K562 (cell line): ENCODE data around the gene PSMD1. TPM values are rescaled to one million over a fixed set of nuclear protein-coding genes. Genes with fewer than 3 reads are reported as not detected.

Experiments used
- ATAC-seq: fragments of 200-7000 bp; cut with Tn5 transposase; 3 replicates; pipeline ENCODE4 v1.9.1; 2020; ENCODE audit warnings: moderate library complexity
- BruUV-seq: library from RNA; stranded (reverse); fragments of 400-500 nt; replicated peaks from 2 replicates; lab custom pipeline; 2021; lab: Mats Ljungman, UMichigan
- CTCF ChIA-PET: fragments of 300-600 bp; formaldehyde crosslinking; extraction: SDS; loops from one replicate; lab custom pipeline; 2021; ENCODE audit warnings: low intra/inter-chr PET ratio; lab: Yijun Ruan, JAX
- POLR2A ChIA-PET: fragments of 300-600, 350-650 bp; sonication (Branson Sonifier 250); formaldehyde crosslinking; extraction: SDS; loops from one replicate; lab custom pipeline; 2021; ENCODE audit warnings: antibody characterized with exemption, inconsistent platforms; lab: Yijun Ruan, JAX
- DNase-seq, 4 experiments: peaks; one replicate each; pipeline versions ENCODE4 v3.0.0 to v3.0.0-alpha.2; 2011 to 2018; ENCODE audit warnings: low spot score in 3 of 4, mixed read lengths in 3 of 4; ENCODE audit errors: extremely low read depth in 1 of 4
- FAIRE-seq: peaks from 2 replicates; lab custom pipeline; 2011; peaks lifted over from hg19 to GRCh38; lab: Jason Lieb, UNC
- H2AFZ ChIP-seq: 2 replicates; pipeline ENCODE4 v1.6.0; 2011; ENCODE audit warnings: low read depth, low read length, control low read depth, inconsistent platforms
- H3K27ac ChIP-seq: fragments of 200-600 bp; 3 replicates; pipeline ENCODE4 v1.8.0; 2011; ENCODE audit warnings: low read depth, mild to moderate bottlenecking, control low read depth, inconsistent platforms, low read length, moderate library complexity, mixed read lengths; ENCODE audit errors: extremely low read depth
- H3K27me3 ChIP-seq, 2 experiments: fragments of 300-600 bp in 1 of 2; 2 replicates in 1 of 2; 3 replicates in 1 of 2; pipeline versions ENCODE4 v1.6.0 to v1.8.0; 2011; ENCODE audit warnings: inconsistent platforms in 2 of 2, low read length in 2 of 2, mild to moderate bottlenecking in 1 of 2, mixed read lengths in 1 of 2, moderate library complexity in 1 of 2; ENCODE audit not compliant: control insufficient read depth in 2 of 2, insufficient read depth in 2 of 2
- H3K36me3 ChIP-seq: fragments of 300-600 bp; 3 replicates; pipeline ENCODE4 v1.8.0; 2011; ENCODE audit warnings: mild to moderate bottlenecking, low read length, inconsistent platforms; ENCODE audit not compliant: control insufficient read depth, insufficient read depth
- H3K4me1 ChIP-seq, 2 experiments: fragments of 200-600 bp in 1 of 2; replicated peaks in 1 of 2; 2 replicates in 1 of 2; 3 replicates in 1 of 2; pipeline versions ENCODE4 v1.5.1 to v1.8.0; 2011; ENCODE audit warnings: inconsistent platforms in 2 of 2, low read length in 2 of 2, mild to moderate bottlenecking in 1 of 2, mixed read lengths in 1 of 2, moderate library complexity in 1 of 2; ENCODE audit not compliant: control insufficient read depth in 2 of 2, insufficient read depth in 2 of 2
- H3K4me2 ChIP-seq: 2 replicates; pipeline ENCODE4 v1.6.1; 2011; ENCODE audit warnings: low read length, control low read depth, inconsistent platforms, mixed read lengths; ENCODE audit not compliant: insufficient read depth
- H3K4me3 ChIP-seq: fragments of 200-600 bp; sonication (generic), shearing (Covaris generic); 2 replicates; pipeline ENCODE4 v1.5.1; 2016; ENCODE audit warnings: control low read depth, inconsistent platforms
- H3K79me2 ChIP-seq: fragments of 200-600 bp; 3 replicates; pipeline ENCODE4 v1.8.0; 2011; ENCODE audit warnings: low read length, inconsistent platforms; ENCODE audit not compliant: control insufficient read depth, insufficient read depth
- H3K9ac ChIP-seq, 2 experiments: 2 replicates each; pipeline versions ENCODE4 v1.6.0 to v1.6.1; 2011; ENCODE audit warnings: low read depth in 2 of 2, low read length in 2 of 2, control low read depth in 1 of 2, inconsistent platforms in 1 of 2, mild to moderate bottlenecking in 1 of 2, mixed read lengths in 1 of 2; ENCODE audit not compliant: insufficient read depth in 1 of 2
- H3K9me1 ChIP-seq: one replicate; pipeline ENCODE4 v1.6.0; 2011; ENCODE audit warnings: inconsistent platforms, mild to moderate bottlenecking, low read length, moderate library complexity; ENCODE audit not compliant: control insufficient read depth, insufficient read depth
- H3K9me3 ChIP-seq: replicated peaks from 2 replicates; pipeline ENCODE4 v1.5.1; 2011; ENCODE audit warnings: low read depth, low read length, inconsistent platforms; ENCODE audit not compliant: control insufficient read depth, insufficient read depth
- H4K20me1 ChIP-seq: replicated peaks from 2 replicates; pipeline ENCODE4 v1.6.1; 2011; ENCODE audit warnings: low read length, inconsistent platforms, mixed read lengths; ENCODE audit not compliant: control insufficient read depth, insufficient read depth
- MCM5 ChIP-seq: fragments of 450-650 bp; IDR thresholded peaks from 2 replicates; pipeline ENCODE4 v1.6.1; 2016; ENCODE audit warnings: low read depth
- NFYB ChIP-seq: IDR thresholded peaks from 2 replicates; pipeline ENCODE4 v1.6.1; 2011; ENCODE audit warnings: mild to moderate bottlenecking, moderate library complexity; ENCODE audit not compliant: insufficient read length; ENCODE audit errors: extremely low read depth
- PURB ChIP-seq: sonication (generic); formaldehyde crosslinking; IDR thresholded peaks from 2 replicates; pipeline ENCODE4 v1.9.0; 2021; ENCODE audit warnings: low read depth, mild to moderate bottlenecking, missing genetic modification reagents
- SMAD2 ChIP-seq: fragments of 150-350 bp; IDR thresholded peaks from 2 replicates; pipeline ENCODE4 v1.6.1; 2014; ENCODE audit warnings: low read depth, mild to moderate bottlenecking, low read length
- SMARCA5 ChIP-seq: fragments of 450-650 bp; IDR thresholded peaks from 2 replicates; pipeline ENCODE4 v1.6.1; 2016
- TEAD1 ChIP-seq, 2 experiments: fragments of 450-650 bp in 1 of 2; sonication (generic) in 1 of 2; formaldehyde crosslinking; IDR thresholded peaks; 2 replicates each; pipeline versions ENCODE4 v1.4.0 to v1.8.0; 2020 to 2022; ENCODE audit warnings: mild to moderate bottlenecking in 2 of 2, missing genetic modification reagents in 1 of 2
- TOE1 ChIP-seq, 2 experiments: fragments of 450-650 bp in 1 of 2; sonication (generic) in 1 of 2; formaldehyde crosslinking in 1 of 2; IDR thresholded peaks; 2 replicates each; pipeline versions ENCODE4 v1.7.1 to v1.8.0; 2016 to 2022; ENCODE audit warnings: borderline replicate concordance in 2 of 2, mild to moderate bottlenecking in 2 of 2, antibody characterized with exemption in 1 of 2, inconsistent platforms in 1 of 2, low read depth in 1 of 2, missing genetic modification reagents in 1 of 2, moderate library complexity in 1 of 2
- ZBTB9 ChIP-seq: fragments of 450-650 bp; formaldehyde crosslinking; IDR thresholded peaks from 2 replicates; pipeline ENCODE4 v1.4.0; 2020; ENCODE audit warnings: mild to moderate bottlenecking, moderate library complexity
- ZNF24 ChIP-seq: fragments of 450-650 bp; IDR thresholded peaks from 2 replicates; pipeline ENCODE4 v1.6.1; 2016
- WGBS: fragments of 100-300 bp; shearing (Covaris generic); methylation state at CpG from one replicate; pipeline ENCODE4 v1.1.6; 2016; ENCODE audit warnings: low coverage, mixed read lengths; ENCODE audit not compliant: insufficient coverage; ENCODE audit errors: missing lambda C conversion rate; 5-methylcytosine and 5-hydroxymethylcytosine counted together
- in situ Hi-C: fragments of 300-500 bp; cut with MboI; formaldehyde crosslinking; loops from 4 replicates; pipeline ENCODE4 v1.15.0; 2018; ENCODE audit warnings: inconsistent platforms, mixed read lengths
- intact Hi-C: fragments of 100-400 bp; cut with micrococcal nuclease; formaldehyde crosslinking; loops from 2 replicates; pipeline ENCODE4 v1.14.2; 2022
- polyA plus RNA-seq, 8 experiments: library from polyadenylated mRNA; depleted of rRNA in 4 of 8; stranded (reverse) in 5 of 8; unstranded in 3 of 8; fragments of >200 nt; fragmentation: Nextera tagmentation in 2 of 8; fragmentation: Illumina TruSeq in 1 of 8; extraction: Ambion mirVana in 2 of 8; extraction: Trizol in 1 of 8; gene quantifications; 2 replicates each; pipeline versions ENCODE4 v1.2.1 to v1.2.3, GENCODE V29; 2011 to 2014; ENCODE audit warnings: inconsistent platforms in 1 of 8, missing spikeins in 1 of 8
- total RNA-seq, 7 experiments: library from RNA; depleted of rRNA in 6 of 7; stranded (reverse); fragments of >200 nt in 6 of 7; fragmentation: Illumina TruSeq in 2 of 7; extraction: Trizol in 2 of 7; gene quantifications; 2 replicates each; pipeline versions ENCODE4 v1.2.1 to v1.2.3, GENCODE V29; 2011 to 2021; ENCODE audit warnings: low replicate concordance in 1 of 7
- TF ChIP-seq, protein P1 (sequence below), 2 experiments: fragments of 450-650 bp in 1 of 2; sonication (generic) in 1 of 2; formaldehyde crosslinking in 1 of 2; IDR thresholded peaks in 1 of 2; conservative IDR thresholded peaks in 1 of 2; 2 replicates each; pipeline versions ENCODE4 v1.6.1 to v1.8.1; 2016 to 2023; ENCODE audit warnings: mild to moderate bottlenecking in 2 of 2, moderate library complexity in 2 of 2, inconsistent platforms in 1 of 2, missing genetic modification reagents in 1 of 2
- TF ChIP-seq, protein P2 (sequence below): fragments of 450-650 bp; IDR thresholded peaks from 2 replicates; pipeline ENCODE4 v1.6.1; 2018; ENCODE audit not compliant: partially characterized antibody
- TF ChIP-seq, protein P3 (sequence below): fragments of 450-650 bp; formaldehyde crosslinking; IDR thresholded peaks from 2 replicates; pipeline ENCODE4 v1.4.0; 2020; ENCODE audit warnings: mild to moderate bottlenecking, mixed read lengths

Gene PSMD1
- total and polyA plus RNA-seq, 9 of the 15 experiments (the other 6 are each of a cell fraction or from before 2014, with no cell fraction given) = 100 to 257 (median 147) TPM

- in situ Hi-C loops = no loop called here
- Histone ChIP-seq H3K36me3 (no peaks in the 10 kb centered on the region), H2AFZ (peak overlapping the region; percentile 78), H3K4me1 (peaks cover 6 to 8% of the 10 kb centered on the region in 2 experiments; a peak in 4 of 5 replicates), H4K20me1 (no peaks in the 10 kb centered on the region), H3K4me2 (peak overlapping the region; percentile 44; the same call in 1 of the 2 replicates), H3K27ac (no peak overlapping the region), H3K9me3 (no peaks in the 10 kb centered on the region), H3K9me1 (no peaks in the 10 kb centered on the region), H3K4me3 (no peak overlapping the region), H3K9ac (no peak overlapping the region), H3K79me2 (no peaks in the 10 kb centered on the region), H3K27me3 (peaks cover under 1 to 5% of the 10 kb centered on the region in 2 experiments; a peak in 2 of 5 replicates)
- WGBS = 47% methylated on average over 8 of the region's 8 CpGs
- peak; percentile 54 for FAIRE-seq
- POLR2A ChIA-PET = interaction anchor here (1.0 to 1.5 kb wide), 5 partner anchors 7 to 125 kb away, joined by 3 to 6 read pairs (median 3); no protein-coding TSS in a partner anchor
- BruUV-seq = no TSS peak
- peak; percentile 65 for ATAC-seq
- CTCF ChIA-PET = no interaction called here
- intact Hi-C loops = no loop called here
- DNase-seq = peak in 3 of 4 experiments; percentile 23 to 61 (median 34)
- TF ChIP-seq, protein P1, sequence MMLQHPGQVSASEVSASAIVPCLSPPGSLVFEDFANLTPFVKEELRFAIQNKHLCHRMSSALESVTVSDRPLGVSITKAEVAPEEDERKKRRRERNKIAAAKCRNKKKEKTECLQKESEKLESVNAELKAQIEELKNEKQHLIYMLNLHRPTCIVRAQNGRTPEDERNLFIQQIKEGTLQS (IDR thresholded peaks at IDR 0.05) = no peak
- TF ChIP-seq, protein P1 (CRISPR knock-in tag; conservative IDR thresholded peaks at IDR 0.05) = no peak
- peak; percentile 96 for TF ChIP-seq NFYB
- TF ChIP-seq SMAD2 = no peak
- no peak for TF ChIP-seq MCM5
- TF ChIP-seq, protein P2, sequence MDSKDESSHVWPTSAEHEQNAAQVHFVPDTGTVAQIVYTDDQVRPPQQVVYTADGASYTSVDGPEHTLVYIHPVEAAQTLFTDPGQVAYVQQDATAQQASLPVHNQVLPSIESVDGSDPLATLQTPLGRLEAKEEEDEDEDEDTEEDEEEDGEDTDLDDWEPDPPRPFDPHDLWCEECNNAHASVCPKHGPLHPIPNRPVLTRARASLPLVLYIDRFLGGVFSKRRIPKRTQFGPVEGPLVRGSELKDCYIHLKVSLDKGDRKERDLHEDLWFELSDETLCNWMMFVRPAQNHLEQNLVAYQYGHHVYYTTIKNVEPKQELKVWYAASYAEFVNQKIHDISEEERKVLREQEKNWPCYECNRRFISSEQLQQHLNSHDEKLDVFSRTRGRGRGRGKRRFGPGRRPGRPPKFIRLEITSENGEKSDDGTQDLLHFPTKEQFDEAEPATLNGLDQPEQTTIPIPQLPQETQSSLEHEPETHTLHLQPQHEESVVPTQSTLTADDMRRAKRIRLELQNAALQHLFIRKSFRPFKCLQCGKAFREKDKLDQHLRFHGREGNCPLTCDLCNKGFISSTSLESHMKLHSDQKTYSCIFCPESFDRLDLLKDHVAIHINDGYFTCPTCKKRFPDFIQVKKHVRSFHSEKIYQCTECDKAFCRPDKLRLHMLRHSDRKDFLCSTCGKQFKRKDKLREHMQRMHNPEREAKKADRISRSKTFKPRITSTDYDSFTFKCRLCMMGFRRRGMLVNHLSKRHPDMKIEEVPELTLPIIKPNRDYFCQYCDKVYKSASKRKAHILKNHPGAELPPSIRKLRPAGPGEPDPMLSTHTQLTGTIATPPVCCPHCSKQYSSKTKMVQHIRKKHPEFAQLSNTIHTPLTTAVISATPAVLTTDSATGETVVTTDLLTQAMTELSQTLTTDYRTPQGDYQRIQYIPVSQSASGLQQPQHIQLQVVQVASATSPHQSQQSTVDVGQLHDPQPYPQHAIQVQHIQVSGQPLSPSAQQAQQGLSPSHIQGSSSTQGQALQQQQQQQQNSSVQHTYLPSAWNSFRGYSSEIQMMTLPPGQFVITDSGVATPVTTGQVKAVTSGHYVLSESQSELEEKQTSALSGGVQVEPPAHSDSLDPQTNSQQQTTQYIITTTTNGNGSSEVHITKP = peak; percentile 61
- TF ChIP-seq, protein P3, sequence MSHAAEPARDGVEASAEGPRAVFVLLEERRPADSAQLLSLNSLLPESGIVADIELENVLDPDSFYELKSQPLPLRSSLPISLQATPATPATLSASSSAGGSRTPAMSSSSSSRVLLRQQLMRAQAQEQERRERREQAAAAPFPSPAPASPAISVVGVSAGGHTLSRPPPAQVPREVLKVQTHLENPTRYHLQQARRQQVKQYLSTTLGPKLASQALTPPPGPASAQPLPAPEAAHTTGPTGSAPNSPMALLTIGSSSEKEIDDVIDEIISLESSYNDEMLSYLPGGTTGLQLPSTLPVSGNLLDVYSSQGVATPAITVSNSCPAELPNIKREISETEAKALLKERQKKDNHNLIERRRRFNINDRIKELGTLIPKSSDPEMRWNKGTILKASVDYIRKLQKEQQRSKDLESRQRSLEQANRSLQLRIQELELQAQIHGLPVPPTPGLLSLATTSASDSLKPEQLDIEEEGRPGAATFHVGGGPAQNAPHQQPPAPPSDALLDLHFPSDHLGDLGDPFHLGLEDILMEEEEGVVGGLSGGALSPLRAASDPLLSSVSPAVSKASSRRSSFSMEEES = peak; percentile 33
- TF ChIP-seq SMARCA5 = no peak
- TF ChIP-seq TOE1 (IDR thresholded peaks at IDR 0.05; ENCODE audit: borderline replicate concordance) = peak; percentile 73; the same call in 1 of the 2 replicates
- TF ChIP-seq TOE1 (CRISPR knock-in tag; IDR thresholded peaks at IDR 0.05; ENCODE audit: borderline replicate concordance, low read depth) = no peak
- no peak for TF ChIP-seq ZBTB9 (CRISPR knock-in tag)
- TF ChIP-seq TEAD1 (CRISPR knock-in tag; IDR thresholded peaks at IDR 0.05) = peak in 1 of 2 experiments; percentile 85; a peak in 2 of 4 replicates
- no peak for TF ChIP-seq PURB (CRISPR knock-in tag)
- peak; percentile 35; the same call in 1 of the 2 replicates for TF ChIP-seq ZNF24
These were observed 125.8 kb downstream of the PSMD1 start for GRCh38 chr2:231182513-231182899.
